Heart right ventricle (tissue), 16 donors: ENCODE measurements around the gene CTTNBP2. TPM values are rescaled to one million over a fixed set of nuclear protein-coding genes. Genes with fewer than 3 reads are reported as not detected.

ENCODE experiments used
- ATAC-seq, 8 donors: fragments of 200-7000 bp; cut with Tn5 transposase; one replicate each; pipeline ENCODE4 v1.9.1; 2020; ENCODE audit warnings: mild to moderate bottlenecking in 8 of 8, moderate library complexity in 8 of 8, moderate number of reproducible peaks in 1 of 8
- DNase-seq, 2 donors: peaks; one replicate each; pipeline ENCODE4 v3.0.0-alpha.2; 2020
- H3K27ac ChIP-seq, 10 donors: fragments of 200-600 bp; sonication (generic) in 2 of 10; one replicate each; pipeline versions ENCODE4 v1.5.0 to v1.8.0; 2020 to 2022; ENCODE audit warnings: mild to moderate bottlenecking in 3 of 10
- H3K27me3 ChIP-seq, 7 donors: fragments of 200-600 bp; one replicate each; pipeline ENCODE4 v1.8.0; 2021 to 2022; ENCODE audit warnings: mild to moderate bottlenecking in 2 of 7
- H3K36me3 ChIP-seq, 9 donors: fragments of 200-600 bp; sonication (generic) in 1 of 9; one replicate each; pipeline versions ENCODE4 v1.5.0 to v1.8.0; 2020 to 2022; ENCODE audit warnings: mild to moderate bottlenecking in 2 of 9
- H3K4me1 ChIP-seq, 9 donors: fragments of 200-600 bp; sonication (generic) in 1 of 9; one replicate each; pipeline versions ENCODE4 v1.5.0 to v1.8.0; 2020 to 2022; ENCODE audit warnings: mild to moderate bottlenecking in 4 of 9
- H3K4me3 ChIP-seq, 10 donors: fragments of 200-600 bp; sonication (generic) in 2 of 10; one replicate each; pipeline versions ENCODE4 v1.5.0 to v1.8.0; 2020 to 2022; ENCODE audit warnings: mild to moderate bottlenecking in 7 of 10, moderate library complexity in 2 of 10
- H3K9me3 ChIP-seq, 11 donors: fragments of 200-600 bp in 10 of 11; sonication (generic) in 2 of 11; one replicate each; pipeline versions ENCODE4 v1.5.0 to v1.8.0; 2013 to 2022; ENCODE audit warnings: mild to moderate bottlenecking in 2 of 11, control low read depth in 1 of 11, moderate library complexity in 1 of 11
- CTCF ChIP-seq, 9 donors: fragments of 200-600 bp; sonication (generic) in 2 of 9; IDR thresholded peaks; one replicate each; pipeline versions ENCODE4 v1.5.0 to v1.8.0; 2021 to 2022; ENCODE audit warnings: antibody characterized with exemption in 9 of 9, mild to moderate bottlenecking in 5 of 9, moderate library complexity in 1 of 9
- WGBS, 2 donors: extraction: QIAGEN DNeasy Blood & Tissue Kit; methylation state at CpG; one replicate each; pipeline ENCODE4 v1.1.7; 2013; ENCODE audit warnings: inconsistent platforms in 1 of 2; 5-methylcytosine and 5-hydroxymethylcytosine counted together
- intact Hi-C, 10 donors: fragments of 100-400 bp; cut with DNase I; formaldehyde crosslinking; loops; one replicate each; pipeline versions ENCODE4 v1.11.1 to v1.14.2; 2022
- polyA plus RNA-seq, 2 donors: library from polyadenylated mRNA; stranded (reverse); fragments of 200-250 nt; gene quantifications; one replicate each; pipeline ENCODE4 v1.2.3, GENCODE V29; 2013
- total RNA-seq, 10 donors: library from RNA; stranded (reverse); fragmentation: NEBNext Ultra II Directional in 3 of 10; extraction: Animal tissue kit (Norgen Biotek cat#: 25700) in 3 of 10; gene quantifications; one replicate each; pipeline versions ENCODE4 v1.2.1 to v1.2.4, GENCODE V29; 2021 to 2023
- donor health status: Arrhythmogenic right ventricular cardiomyopathy.
- donor health status: ischemic (EF 13 %, LVEDD 7.1; RV severe dilation, severe dysfunction).
- donor health status: healthy with polysubstance abuse.
- donor health status: DM: no; HTN: yes; CAD: no.
- donor health status: DM: no; HTN: no; CAD: no.
- donor health status: ischemic (EF 25% LVEDD 6.9; RV normal size, moderate dysfunction).
- donor health status: ischemic (EF 25% LVEDD 5.7; RV mildly dilated, moderate dysfunction).
- donor health status: healthy.
- donor health status: DM: yes; HTN: yes; CAD: no.
- donor health status: Ischemic cardiomyopathy.
- donor health status: ischemic (EF 35%, LVEDD 5.7; RV mildly dilated, moderate dysfunction).
- donor health status: nonischemic (EF 11% LVEDD 7.7; RV severe dilation, severe dysfunction).
- donor health status: DM: yes; HTN: yes; CAD: no.
- donor health status: PGD.
- donor health status: ischemic (EF 29% LVEDD 5.4; RV normal size, mild dysfunction).
- donor health status: nonischemic (EF 23%, LVEDD 6.1; RV moderate dilation, normal function).

Gene CTTNBP2
- total and polyA plus RNA-seq, 12 donors, result 0.41 to 2.0 (median 0.97) TPM

- ATAC-seq, result no peak
- H3K27me3 ChIP-seq, result no peaks in the 10 kb centered on the region
- H3K4me1 ChIP-seq, result no peaks in the 10 kb centered on the region
- no peak for DNase-seq
- H3K36me3 ChIP-seq, result no peaks in the 10 kb centered on the region
- H3K9me3 ChIP-seq, result no peaks in the 10 kb centered on the region
- 68 to 78% methylated on average over 1 of the region's 1 CpG for WGBS, 2 donors
- intact Hi-C loops, result loop anchor here in 1 of 10 donors (2.0 kb wide), 1 partner anchor 32 kb away; no protein-coding TSS in a partner anchor
- H3K4me3 ChIP-seq, result no peak overlapping the region
- TF ChIP-seq CTCF (IDR thresholded peaks at IDR 0.05), result no peak
- H3K27ac ChIP-seq, result no peak overlapping the region
Observed at GRCh38 chr7:117888627-117889026, 15.4 kb upstream of the CTTNBP2 start.

GRCh38 chr7:117882594-117882993 lies 9.4 kb upstream of the CTTNBP2 start:
- 97 to 98% methylated on average over 2 of the region's 2 CpGs for WGBS, 2 donors
- no peak for TF ChIP-seq CTCF (IDR thresholded peaks at IDR 0.05)
- H3K36me3 ChIP-seq, result no peaks in the 10 kb centered on the region
- no peak overlapping the region for H3K4me3 ChIP-seq
- no peaks in the 10 kb centered on the region for H3K9me3 ChIP-seq
- H3K27me3 ChIP-seq, result peaks cover 0 to 14% (median 0%) of the 10 kb centered on the region in 7 donors
- DNase-seq (no peak), ATAC-seq (no peak)
- intact Hi-C loops, result no loop called here
- no peak overlapping the region for H3K27ac ChIP-seq
- H3K4me1 ChIP-seq, result no peaks in the 10 kb centered on the region

- TF ChIP-seq CTCF (IDR thresholded peaks at IDR 0.05), result no peak
- no peak overlapping the region for H3K4me3 ChIP-seq
- no peak for ATAC-seq
- H3K27ac ChIP-seq, result no peak overlapping the region
- intact Hi-C loops, result loop anchor here in 3 of 10 donors (10.0 kb wide), 1 partner anchor 122 kb away; no protein-coding TSS in a partner anchor
- H3K36me3 ChIP-seq, result no peaks in the 10 kb centered on the region
- no peaks in the 10 kb centered on the region for H3K9me3 ChIP-seq
- 91% methylated on average over 1 of the region's 1 CpG for WGBS, 2 donors
- peaks cover 0 to 18% (median 12%) of the 10 kb centered on the region in 9 donors for H3K4me1 ChIP-seq
- H3K27me3 ChIP-seq, result peaks cover 0 to 50% (median 17%) of the 10 kb centered on the region in 7 donors
- DNase-seq, result no peak
Observed at GRCh38 chr7:117876761-117877160, 3.5 kb upstream of the CTTNBP2 start.

GRCh38 chr7:117875566-117875965 lies 2.3 kb upstream of the CTTNBP2 start:
- peaks cover 0 to 26% (median 12%) of the 10 kb centered on the region in 9 donors for H3K4me1 ChIP-seq
- H3K27me3 ChIP-seq, result peaks cover 0 to 59% (median 17%) of the 10 kb centered on the region in 7 donors
- no peak for ATAC-seq
- intact Hi-C loops, result loop anchor here in 3 of 10 donors (10.0 kb wide), 1 partner anchor 121 kb away; no protein-coding TSS in a partner anchor
- H3K36me3 ChIP-seq, result no peaks in the 10 kb centered on the region
- no peaks in the 10 kb centered on the region for H3K9me3 ChIP-seq
- H3K27ac ChIP-seq, result no peak overlapping the region
- no peak for DNase-seq
- TF ChIP-seq CTCF (IDR thresholded peaks at IDR 0.05), result peak in 2 of 9 donors; percentile 3 to 26
- H3K4me3 ChIP-seq, result no peak overlapping the region
